ENCODE results near the gene CC2D1A.

Gene CC2D1A

GRCh38 chr19:13872339-13872694 lies 33.7 kb upstream of the CC2D1A start:
- TF ChIP-seq, protein P1, sequence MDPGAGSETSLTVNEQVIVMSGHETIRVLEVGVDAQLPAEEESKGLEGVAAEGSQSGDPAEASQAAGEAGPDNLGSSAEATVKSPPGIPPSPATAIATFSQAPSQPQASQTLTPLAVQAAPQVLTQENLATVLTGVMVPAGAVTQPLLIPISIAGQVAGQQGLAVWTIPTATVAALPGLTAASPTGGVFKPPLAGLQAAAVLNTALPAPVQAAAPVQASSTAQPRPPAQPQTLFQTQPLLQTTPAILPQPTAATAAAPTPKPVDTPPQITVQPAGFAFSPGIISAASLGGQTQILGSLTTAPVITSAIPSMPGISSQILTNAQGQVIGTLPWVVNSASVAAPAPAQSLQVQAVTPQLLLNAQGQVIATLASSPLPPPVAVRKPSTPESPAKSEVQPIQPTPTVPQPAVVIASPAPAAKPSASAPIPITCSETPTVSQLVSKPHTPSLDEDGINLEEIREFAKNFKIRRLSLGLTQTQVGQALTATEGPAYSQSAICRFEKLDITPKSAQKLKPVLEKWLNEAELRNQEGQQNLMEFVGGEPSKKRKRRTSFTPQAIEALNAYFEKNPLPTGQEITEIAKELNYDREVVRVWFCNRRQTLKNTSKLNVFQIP (CRISPR knock-in tag; IDR thresholded peaks at IDR 0.05; ENCODE audit: borderline replicate concordance, low read depth) = no peak
- TF ChIP-seq ZFP30 (CRISPR knock-in tag; IDR thresholded peaks at IDR 0.05) (no peak), SNAI2 (CRISPR knock-in tag; IDR thresholded peaks at IDR 0.05) (no peak), ZFP3 (CRISPR knock-in tag; IDR thresholded peaks at IDR 0.05) (no peak), RARB (CRISPR knock-in tag; IDR thresholded peaks at IDR 0.05) (no peak), OSR1 (CRISPR knock-in tag; IDR thresholded peaks at IDR 0.05) (no peak), ESRRG (CRISPR knock-in tag; IDR thresholded peaks at IDR 0.05) (no peak), ZNF8 (CRISPR knock-in tag; IDR thresholded peaks at IDR 0.05) (no peak), TSHZ2 (CRISPR knock-in tag; IDR thresholded peaks at IDR 0.05) (no peak), CSDC2 (CRISPR knock-in tag; IDR thresholded peaks at IDR 0.05) (no peak), GLIS3 (CRISPR knock-in tag; IDR thresholded peaks at IDR 0.05) (no peak), ZNF565 (CRISPR knock-in tag; conservative IDR thresholded peaks at IDR 0.05; ENCODE audit: low read depth) (no peak), PPARA (CRISPR knock-in tag; IDR thresholded peaks at IDR 0.05; ENCODE audit: borderline replicate concordance) (no peak), TOX (CRISPR knock-in tag; IDR thresholded peaks at IDR 0.05; ENCODE audit: borderline replicate concordance) (no peak), ZC3H10 (CRISPR knock-in tag; IDR thresholded peaks at IDR 0.05) (no peak)
- TF ChIP-seq, protein P2, sequence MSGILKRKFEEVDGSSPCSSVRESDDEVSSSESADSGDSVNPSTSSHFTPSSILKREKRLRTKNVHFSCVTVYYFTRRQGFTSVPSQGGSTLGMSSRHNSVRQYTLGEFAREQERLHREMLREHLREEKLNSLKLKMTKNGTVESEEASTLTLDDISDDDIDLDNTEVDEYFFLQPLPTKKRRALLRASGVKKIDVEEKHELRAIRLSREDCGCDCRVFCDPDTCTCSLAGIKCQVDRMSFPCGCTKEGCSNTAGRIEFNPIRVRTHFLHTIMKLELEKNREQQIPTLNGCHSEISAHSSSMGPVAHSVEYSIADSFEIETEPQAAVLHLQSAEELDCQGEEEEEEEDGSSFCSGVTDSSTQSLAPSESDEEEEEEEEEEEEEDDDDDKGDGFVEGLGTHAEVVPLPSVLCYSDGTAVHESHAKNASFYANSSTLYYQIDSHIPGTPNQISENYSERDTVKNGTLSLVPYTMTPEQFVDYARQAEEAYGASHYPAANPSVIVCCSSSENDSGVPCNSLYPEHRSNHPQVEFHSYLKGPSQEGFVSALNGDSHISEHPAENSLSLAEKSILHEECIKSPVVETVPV (CRISPR knock-in tag; IDR thresholded peaks at IDR 0.05) = no peak
- TF ChIP-seq, protein P3, sequence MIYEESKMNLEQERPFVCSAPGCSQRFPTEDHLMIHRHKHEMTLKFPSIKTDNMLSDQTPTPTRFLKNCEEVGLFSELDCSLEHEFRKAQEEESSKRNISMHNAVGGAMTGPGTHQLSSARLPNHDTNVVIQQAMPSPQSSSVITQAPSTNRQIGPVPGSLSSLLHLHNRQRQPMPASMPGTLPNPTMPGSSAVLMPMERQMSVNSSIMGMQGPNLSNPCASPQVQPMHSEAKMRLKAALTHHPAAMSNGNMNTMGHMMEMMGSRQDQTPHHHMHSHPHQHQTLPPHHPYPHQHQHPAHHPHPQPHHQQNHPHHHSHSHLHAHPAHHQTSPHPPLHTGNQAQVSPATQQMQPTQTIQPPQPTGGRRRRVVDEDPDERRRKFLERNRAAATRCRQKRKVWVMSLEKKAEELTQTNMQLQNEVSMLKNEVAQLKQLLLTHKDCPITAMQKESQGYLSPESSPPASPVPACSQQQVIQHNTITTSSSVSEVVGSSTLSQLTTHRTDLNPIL (CRISPR knock-in tag; IDR thresholded peaks at IDR 0.05; ENCODE audit: low read depth) = no peak
- ATAC-seq = no peak

DNA sequence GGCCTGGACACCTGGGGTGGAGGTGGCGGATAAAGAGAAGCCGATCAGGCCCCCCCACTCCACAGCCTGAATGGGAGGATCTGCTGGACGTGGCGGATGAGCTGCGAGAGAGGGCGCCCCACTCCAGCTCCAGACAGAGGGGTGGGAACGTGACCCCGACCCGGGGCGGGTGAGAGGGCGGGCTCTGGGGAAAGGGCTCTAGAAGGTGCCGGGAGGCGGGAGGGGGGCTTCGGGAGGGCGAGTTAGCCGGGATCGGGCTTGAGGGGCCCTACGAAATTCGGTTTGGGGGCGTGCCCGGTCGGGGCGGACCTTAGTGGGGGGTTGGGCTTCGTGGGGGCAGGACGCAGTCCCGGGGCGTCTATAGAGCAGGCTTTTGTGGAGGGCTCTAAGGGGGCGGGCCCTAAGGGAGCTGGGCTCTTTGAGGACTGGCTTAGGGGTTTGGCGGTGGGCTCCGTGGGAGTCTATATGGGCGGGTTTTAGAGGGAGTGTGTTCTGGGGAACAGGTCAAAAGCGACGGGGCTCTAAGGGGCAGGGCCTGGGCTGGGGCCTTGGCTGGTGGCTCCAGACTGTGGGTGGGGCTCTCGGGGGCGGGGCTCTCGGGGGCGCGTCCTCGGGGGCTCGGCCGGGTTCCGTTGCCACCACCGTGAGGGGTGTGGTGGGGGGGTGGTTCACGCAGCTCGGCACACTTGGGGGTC lies 33.2 kb upstream of the CC2D1A start:
- TF ChIP-seq ZFP30 (CRISPR knock-in tag; IDR thresholded peaks at IDR 0.05) = no peak
- TF ChIP-seq, protein P1 (CRISPR knock-in tag; IDR thresholded peaks at IDR 0.05; ENCODE audit: borderline replicate concordance, low read depth) = no peak
- no peak for TF ChIP-seq PPARA (CRISPR knock-in tag; IDR thresholded peaks at IDR 0.05; ENCODE audit: borderline replicate concordance)
- no peak for TF ChIP-seq OSR1 (CRISPR knock-in tag; IDR thresholded peaks at IDR 0.05)
- TF ChIP-seq, protein P4, sequence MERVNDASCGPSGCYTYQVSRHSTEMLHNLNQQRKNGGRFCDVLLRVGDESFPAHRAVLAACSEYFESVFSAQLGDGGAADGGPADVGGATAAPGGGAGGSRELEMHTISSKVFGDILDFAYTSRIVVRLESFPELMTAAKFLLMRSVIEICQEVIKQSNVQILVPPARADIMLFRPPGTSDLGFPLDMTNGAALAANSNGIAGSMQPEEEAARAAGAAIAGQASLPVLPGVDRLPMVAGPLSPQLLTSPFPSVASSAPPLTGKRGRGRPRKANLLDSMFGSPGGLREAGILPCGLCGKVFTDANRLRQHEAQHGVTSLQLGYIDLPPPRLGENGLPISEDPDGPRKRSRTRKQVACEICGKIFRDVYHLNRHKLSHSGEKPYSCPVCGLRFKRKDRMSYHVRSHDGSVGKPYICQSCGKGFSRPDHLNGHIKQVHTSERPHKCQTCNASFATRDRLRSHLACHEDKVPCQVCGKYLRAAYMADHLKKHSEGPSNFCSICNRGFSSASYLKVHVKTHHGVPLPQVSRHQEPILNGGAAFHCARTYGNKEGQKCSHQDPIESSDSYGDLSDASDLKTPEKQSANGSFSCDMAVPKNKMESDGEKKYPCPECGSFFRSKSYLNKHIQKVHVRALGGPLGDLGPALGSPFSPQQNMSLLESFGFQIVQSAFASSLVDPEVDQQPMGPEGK (CRISPR knock-in tag; IDR thresholded peaks at IDR 0.05; ENCODE audit: borderline replicate concordance) = no peak
- no peak for TF ChIP-seq ZFP3 (CRISPR knock-in tag; IDR thresholded peaks at IDR 0.05)
- no peak for TF ChIP-seq GLIS3 (CRISPR knock-in tag; IDR thresholded peaks at IDR 0.05)
- no peak for TF ChIP-seq TSHZ2 (CRISPR knock-in tag; IDR thresholded peaks at IDR 0.05)
- TF ChIP-seq BACH2 (CRISPR knock-in tag; IDR thresholded peaks at IDR 0.05; ENCODE audit: borderline replicate concordance) = no peak
- ATAC-seq = no peak
